Coronary artery (tissue), 2 donors: ENCODE measurements around the gene E2F3.

Experiments
- DNase-seq: peaks from one replicate; pipeline ENCODE4 v3.0.0-alpha.2; 2017; ENCODE audit warnings: low spot score
- H3K27ac ChIP-seq, 2 donors: fragments of 200-600 bp; sonication (generic); one replicate each; pipeline ENCODE4 v1.5.1; 2016 to 2019
- H3K4me3 ChIP-seq: fragments of 200-600 bp; sonication (generic); 2 replicates; pipeline ENCODE4 v1.5.1; 2016; ENCODE audit warnings: mild to moderate bottlenecking, moderate library complexity
- TF ChIP-seq, protein P1 (sequence below): fragments of 200-600 bp; sonication (generic); IDR thresholded peaks from one replicate; pipeline ENCODE4 v1.5.1; 2019; ENCODE audit warnings: antibody characterized with exemption

E2F3 gene

DNA sequence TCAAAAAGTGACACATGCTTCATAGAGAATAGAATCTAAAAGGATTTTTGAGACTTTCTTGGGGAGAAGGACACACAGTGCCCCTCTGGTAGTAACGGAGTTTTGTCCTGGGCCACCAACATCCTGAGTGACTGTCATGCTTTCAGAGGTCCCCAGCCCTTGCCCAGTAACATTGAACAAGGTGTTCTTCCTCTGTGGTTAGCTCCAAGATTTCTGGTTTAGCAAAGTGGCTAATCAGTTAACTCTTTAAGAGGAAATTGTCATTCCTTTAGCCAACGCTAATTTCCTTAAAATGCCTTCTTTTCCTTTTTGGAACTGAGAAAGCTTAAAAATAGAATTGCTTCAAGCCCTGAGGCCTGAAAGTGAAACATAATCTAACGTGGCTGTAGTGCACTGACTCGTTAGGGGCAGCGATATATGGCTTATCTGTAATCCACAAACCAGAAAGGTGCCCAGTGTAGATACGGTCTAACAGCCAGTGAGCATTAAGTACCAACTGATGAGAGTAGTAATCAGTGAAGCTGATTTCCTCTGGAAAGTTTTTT, 7.8 kb downstream of the E2F3 start:
- Histone ChIP-seq H3K4me3 (peak overlapping the region; percentile 43), H3K27ac (peak overlapping the region; percentile 56 to 58)
- no peak for DNase-seq
- TF ChIP-seq, protein P1, sequence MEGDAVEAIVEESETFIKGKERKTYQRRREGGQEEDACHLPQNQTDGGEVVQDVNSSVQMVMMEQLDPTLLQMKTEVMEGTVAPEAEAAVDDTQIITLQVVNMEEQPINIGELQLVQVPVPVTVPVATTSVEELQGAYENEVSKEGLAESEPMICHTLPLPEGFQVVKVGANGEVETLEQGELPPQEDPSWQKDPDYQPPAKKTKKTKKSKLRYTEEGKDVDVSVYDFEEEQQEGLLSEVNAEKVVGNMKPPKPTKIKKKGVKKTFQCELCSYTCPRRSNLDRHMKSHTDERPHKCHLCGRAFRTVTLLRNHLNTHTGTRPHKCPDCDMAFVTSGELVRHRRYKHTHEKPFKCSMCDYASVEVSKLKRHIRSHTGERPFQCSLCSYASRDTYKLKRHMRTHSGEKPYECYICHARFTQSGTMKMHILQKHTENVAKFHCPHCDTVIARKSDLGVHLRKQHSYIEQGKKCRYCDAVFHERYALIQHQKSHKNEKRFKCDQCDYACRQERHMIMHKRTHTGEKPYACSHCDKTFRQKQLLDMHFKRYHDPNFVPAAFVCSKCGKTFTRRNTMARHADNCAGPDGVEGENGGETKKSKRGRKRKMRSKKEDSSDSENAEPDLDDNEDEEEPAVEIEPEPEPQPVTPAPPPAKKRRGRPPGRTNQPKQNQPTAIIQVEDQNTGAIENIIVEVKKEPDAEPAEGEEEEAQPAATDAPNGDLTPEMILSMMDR = no peak

DNA sequence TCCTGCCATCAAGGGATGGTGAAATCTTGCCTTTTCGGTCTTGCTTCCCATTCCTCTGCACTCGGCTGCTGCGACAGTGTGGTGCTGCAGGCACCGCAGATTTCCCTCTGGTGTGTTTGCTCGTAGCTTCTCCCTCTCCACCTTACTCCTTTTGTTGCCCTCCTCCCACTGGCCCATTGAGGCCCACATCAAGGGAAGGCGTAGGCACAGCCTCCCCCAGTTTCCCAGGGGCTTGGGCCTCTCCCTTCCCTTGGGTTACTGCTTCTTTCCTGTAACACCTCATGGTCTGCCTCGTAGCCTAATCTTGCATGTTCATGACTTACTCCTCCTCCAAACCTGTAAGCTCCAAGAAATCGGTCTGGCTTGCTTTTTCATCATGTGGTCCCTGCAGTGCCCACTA, 9.9 kb downstream of the E2F3 start:
- Histone ChIP-seq H3K4me3 (no peak overlapping the region), H3K27ac (peak overlapping the region in 1 of 2 donors; percentile 64)
- TF ChIP-seq, protein P1 = no peak
- DNase-seq = no peak

DNA sequence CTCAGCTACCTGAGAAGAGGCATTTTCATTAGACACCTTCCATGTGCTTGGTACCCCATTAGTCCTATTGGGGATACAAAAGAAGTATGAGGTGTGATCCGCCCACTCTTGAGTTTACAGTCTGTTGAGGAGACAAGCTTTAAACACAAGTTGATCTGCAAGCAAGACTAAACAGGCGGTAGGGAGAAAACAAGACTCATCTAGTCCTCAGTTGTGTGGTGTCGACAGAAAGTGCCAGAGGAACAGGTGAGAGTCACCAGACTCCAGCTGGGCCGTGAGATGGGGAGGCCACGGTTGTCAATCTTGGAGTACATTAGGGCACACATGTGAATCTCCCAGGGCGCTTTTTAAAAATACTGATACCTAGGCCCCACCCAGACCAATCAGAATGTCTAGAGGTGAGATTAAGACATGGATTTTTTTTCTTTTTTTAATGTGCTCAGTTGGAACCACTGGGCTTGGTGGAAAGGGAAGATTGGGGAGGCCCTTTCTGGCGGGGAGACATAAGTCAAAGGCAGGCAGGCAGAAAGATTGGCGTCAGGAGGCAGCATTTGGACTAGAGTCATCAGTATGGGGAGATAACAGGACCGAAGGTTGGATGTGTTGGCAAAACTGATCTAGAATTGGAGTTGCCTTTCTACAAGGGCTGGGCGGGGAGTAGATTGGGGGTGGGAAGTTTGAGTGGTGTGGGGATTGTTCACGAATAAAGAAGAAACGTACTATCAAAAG, 10.4 kb downstream of the E2F3 start:
- no peak for DNase-seq
- TF ChIP-seq, protein P1 = no peak
- Histone ChIP-seq H3K4me3 (no peak overlapping the region), H3K27ac (peak overlapping the region; percentile 64)

DNA sequence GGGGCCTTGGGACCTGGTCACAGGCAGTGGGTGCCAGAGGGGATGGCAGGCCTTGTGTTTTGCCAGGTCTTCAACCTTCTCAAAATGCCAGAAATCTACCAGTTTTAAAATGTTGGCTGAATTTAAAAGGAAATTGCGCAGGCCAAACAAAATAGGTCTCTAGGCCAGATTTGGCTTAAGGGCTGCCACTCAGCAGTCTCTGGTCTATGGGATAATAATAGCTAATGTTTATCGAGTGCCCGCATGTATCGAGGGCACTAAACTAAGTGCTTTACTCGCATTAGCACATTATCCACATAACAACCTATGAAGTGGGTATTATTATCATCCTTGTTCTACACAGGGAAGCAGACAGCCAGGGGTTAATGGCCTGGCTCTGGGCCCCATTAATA, 11.0 kb downstream of the E2F3 start:
- TF ChIP-seq, protein P1 = no peak
- peak overlapping the region; percentile 64 for H3K27ac ChIP-seq
- no peak for DNase-seq
- H3K4me3 ChIP-seq = no peak overlapping the region

DNA sequence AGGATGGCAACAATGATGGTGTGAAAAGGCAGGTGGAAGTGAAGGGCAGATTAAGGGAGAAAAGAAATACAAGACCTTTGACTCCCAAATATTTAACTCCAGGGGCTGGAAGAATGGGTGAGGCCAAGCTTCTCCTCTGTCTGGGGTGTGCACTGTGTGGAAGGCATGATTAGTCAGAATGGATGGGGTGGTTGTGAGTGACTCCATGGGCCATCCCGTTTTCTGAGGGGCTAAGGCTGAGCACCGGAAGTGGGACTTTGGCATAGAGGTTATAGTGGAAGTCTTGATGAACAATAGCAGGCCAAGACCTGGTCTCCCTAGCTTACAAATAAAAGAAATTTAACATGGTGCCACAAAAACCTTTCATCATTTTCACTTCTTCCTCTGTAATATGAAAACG, 12.1 kb downstream of the E2F3 start:
- Histone ChIP-seq H3K4me3 (no peak overlapping the region), H3K27ac (no peak overlapping the region)
- DNase-seq = no peak
- TF ChIP-seq, protein P1 = no peak

DNA sequence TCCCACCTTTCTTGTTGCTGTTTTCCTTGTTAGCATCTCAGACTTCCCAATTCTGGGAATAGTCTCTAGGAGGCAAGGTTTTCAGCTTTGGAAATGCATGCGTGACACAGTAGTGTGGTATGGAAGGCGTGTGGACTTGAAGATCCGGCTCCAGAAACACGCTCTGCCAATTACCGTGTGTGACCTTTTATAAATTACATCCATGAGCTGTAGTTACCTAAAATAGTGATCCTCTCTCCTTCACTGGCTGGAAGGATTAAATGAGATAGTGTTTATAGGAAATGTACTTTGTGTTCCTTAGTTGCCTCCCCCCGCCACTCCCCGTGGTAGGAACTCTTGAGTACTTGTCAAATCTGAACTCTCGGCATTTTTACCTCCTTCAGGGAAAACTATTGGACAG, 13.0 kb downstream of the E2F3 start:
- Histone ChIP-seq H3K4me3 (no peak overlapping the region), H3K27ac (no peak overlapping the region)
- TF ChIP-seq, protein P1 = no peak
- DNase-seq = no peak

DNA sequence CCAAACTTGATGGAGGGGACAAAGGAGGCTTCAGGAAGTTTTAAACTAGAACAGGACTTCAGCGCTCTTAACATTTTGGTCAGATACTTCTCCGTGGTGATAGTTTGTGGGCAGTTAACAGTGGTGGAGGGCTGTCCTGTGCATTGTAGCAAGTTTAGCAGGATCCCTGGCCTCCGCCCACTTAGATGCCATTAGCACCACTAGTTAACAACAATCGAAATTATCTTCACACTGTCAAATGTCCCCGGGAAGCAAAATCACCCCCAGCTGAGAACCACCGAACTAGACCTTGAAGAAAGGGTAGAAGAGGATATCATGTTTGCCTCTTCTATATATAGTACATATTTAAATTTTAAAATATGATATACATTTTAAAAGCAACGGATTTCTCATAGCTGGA, 13.6 kb downstream of the E2F3 start:
- Histone ChIP-seq H3K4me3 (no peak overlapping the region), H3K27ac (no peak overlapping the region)
- TF ChIP-seq, protein P1 = no peak
- DNase-seq = no peak
